Activated B cell treated with CpG ODN at 0.5 μM for 24 hours (primary cell): Measurements from ENCODE around the gene ZNF655. TPM values are rescaled to one million over a fixed set of nuclear protein-coding genes. Genes with fewer than 3 reads are reported as not detected.

Experiments used
- ATAC-seq: fragments of 200-7000 bp; cut with Tn5 transposase; one replicate; pipeline ENCODE4 v1.10.0; 2021; ENCODE audit warnings: low read depth, mild to moderate bottlenecking, moderate library complexity
- CTCF ChIA-PET: fragments of 350-600 bp; sonication (Branson Sonifier 250); formaldehyde crosslinking; loops from one replicate; lab custom pipeline; 2021; ENCODE audit warnings: antibody characterized with exemption; lab: Charles Lee
- POLR2A ChIA-PET: fragments of 350-600 bp; sonication (Branson Sonifier 250); formaldehyde crosslinking; loops from one replicate; lab custom pipeline; 2021; ENCODE audit warnings: antibody characterized with exemption; lab: Charles Lee
- DNase-seq: peaks from one replicate; pipeline ENCODE4 v3.0.0; 2022
- H3K27ac Mint-ChIP-seq: one replicate; pipeline ENCODE4 v1.8.0; 2020; ENCODE audit warnings: mixed read lengths
- H3K27me3 Mint-ChIP-seq: one replicate; pipeline ENCODE4 v1.8.0; 2021; ENCODE audit warnings: mixed read lengths
- H3K36me3 Mint-ChIP-seq: one replicate; pipeline ENCODE4 v1.8.0; 2021; ENCODE audit warnings: low read depth, mixed read lengths
- H3K4me1 Mint-ChIP-seq: one replicate; pipeline ENCODE4 v1.8.0; 2021; ENCODE audit warnings: mixed read lengths
- H3K4me3 Mint-ChIP-seq: one replicate; pipeline ENCODE4 v1.8.0; 2020; ENCODE audit warnings: mild to moderate bottlenecking, mixed read lengths
- H3K9me3 Mint-ChIP-seq: one replicate; pipeline ENCODE4 v1.8.0; 2020; ENCODE audit warnings: mixed read lengths
- CTCF ChIP-seq: fragments of 200-600 bp; IDR thresholded peaks from one replicate; pipeline ENCODE4 v1.8.0; 2022; ENCODE audit warnings: antibody characterized with exemption, mild to moderate bottlenecking
- intact Hi-C: fragments of 100-400 bp; cut with micrococcal nuclease; formaldehyde crosslinking; loops from one replicate; pipeline ENCODE4 v1.15.1; 2024
- total RNA-seq: library from RNA; stranded (reverse); gene quantifications from 2 replicates; pipeline ENCODE4 v1.2.3, GENCODE V29; 2022

The ZNF655 gene
- total RNA-seq, 1 donor from 2014 or later, result 116 TPM

GRCh38 chr7:99557940-99558305, 519 bp upstream of the ZNF655 start:
- intact Hi-C loops, result loop anchor here (1.0 to 10.0 kb wide), 9 partner anchors 54 to 683 kb away; partner anchors contain the start of genes ARPC1B, BUD31, CPSF4 and PDAP1
- no peaks in the 10 kb centered on the region for H3K9me3 Mint-ChIP-seq
- ChIA-PET POLR2A (interaction anchor here (0.6 to 5.2 kb wide), 33 partner anchors 9 to 1660 kb away, joined by 3 to 69 read pairs (median 4); partner anchors contain the start of genes AP4M1, ARPC1A, ARPC1B and BUD31), CTCF (interaction anchor here (1.5 kb wide), 1 partner anchor 57 kb away, joined by 3 read pairs; no protein-coding TSS in a partner anchor)
- H3K27ac Mint-ChIP-seq, result peak overlapping the region; percentile 97
- H3K4me1 Mint-ChIP-seq, result peaks cover 51% of the 10 kb centered on the region
- H3K36me3 Mint-ChIP-seq, result peaks cover 65% of the 10 kb centered on the region
- TF ChIP-seq CTCF, result no peak
- ATAC-seq, result peak; percentile 68
- no peak for DNase-seq
- peak overlapping the region; percentile 97 for H3K4me3 Mint-ChIP-seq
- no peaks in the 10 kb centered on the region for H3K27me3 Mint-ChIP-seq

- TF ChIP-seq CTCF, result no peak
- H3K4me3 Mint-ChIP-seq, result peak overlapping the region; percentile 97
- no peaks in the 10 kb centered on the region for H3K27me3 Mint-ChIP-seq
- H3K9me3 Mint-ChIP-seq, result no peaks in the 10 kb centered on the region
- DNase-seq (no peak), ATAC-seq (no peak)
- H3K4me1 Mint-ChIP-seq, result peaks cover 54% of the 10 kb centered on the region
- intact Hi-C loops, result loop anchor here (2.0 to 10.0 kb wide), 7 partner anchors 57 to 685 kb away; partner anchors contain the start of genes ARPC1B, BUD31, CPSF4 and PDAP1
- peaks cover 67% of the 10 kb centered on the region for H3K36me3 Mint-ChIP-seq
- peak overlapping the region; percentile 97 for H3K27ac Mint-ChIP-seq
- ChIA-PET CTCF (no interaction called here), POLR2A (interaction anchor here (0.6 to 5.2 kb wide), 16 partner anchors 7 to 1104 kb away, joined by 3 to 69 read pairs (median 6); partner anchors contain the start of genes ARPC1B, BUD31, PDAP1 and TRIM4)
Observed at GRCh38 chr7:99559175-99559915, 903 bp downstream of the ZNF655 start.

GRCh38 chr7:99560834-99561736, 2.6 kb downstream of the ZNF655 start:
- ChIA-PET POLR2A (interaction anchor here (1.0 kb wide), 1 partner anchor 9 kb away, joined by 3 read pairs; the partner anchor contains the start of gene FAM200A), CTCF (no interaction called here)
- Mint-ChIP-seq H3K36me3 (peaks cover 69% of the 10 kb centered on the region), H3K4me3 (peak overlapping the region; percentile 21), H3K4me1 (peaks cover 51% of the 10 kb centered on the region), H3K27ac (no peak overlapping the region), H3K9me3 (no peaks in the 10 kb centered on the region), H3K27me3 (no peaks in the 10 kb centered on the region)
- TF ChIP-seq CTCF, result no peak
- DNase-seq, result no peak
- intact Hi-C loops, result no loop called here
- no peak for ATAC-seq

- peaks cover 66% of the 10 kb centered on the region for H3K36me3 Mint-ChIP-seq
- no peaks in the 10 kb centered on the region for H3K9me3 Mint-ChIP-seq
- H3K4me1 Mint-ChIP-seq, result peaks cover 48% of the 10 kb centered on the region
- POLR2A ChIA-PET, result no interaction called here
- no peak for DNase-seq
- no peak overlapping the region for H3K4me3 Mint-ChIP-seq
- no peaks in the 10 kb centered on the region for H3K27me3 Mint-ChIP-seq
- intact Hi-C loops, result no loop called here
- ATAC-seq, result no peak
- no peak for TF ChIP-seq CTCF
- no peak overlapping the region for H3K27ac Mint-ChIP-seq
- CTCF ChIA-PET, result no interaction called here
Observed at GRCh38 chr7:99561737-99562051, 3.3 kb downstream of the ZNF655 start.
